Common myeloid progenitor, CD34-positive (primary cell): ENCODE results near the gene CCDC124.
"Not testable (repeated sequence)": the region's sequence is repeated elsewhere in the genome, so short reads cannot be mapped to it uniquely, and the experiment has no call there.

Experiments used
- CTCF ChIA-PET: fragments of 350-600 bp; sonication (Branson Sonifier 250); formaldehyde crosslinking; loops from one replicate; lab custom pipeline; 2021; ENCODE audit warnings: antibody characterized with exemption; lab: Charles Lee
- POLR2A ChIA-PET: fragments of 350-600 bp; sonication (Branson Sonifier 250); formaldehyde crosslinking; loops from one replicate; lab custom pipeline; 2021; ENCODE audit warnings: antibody characterized with exemption; lab: Charles Lee
- DNase-seq, 3 donors: peaks; one replicate each; pipeline versions ENCODE4 v3.0.0 to v3.0.0-alpha.2; 2013
- H3K27ac ChIP-seq, 2 experiments: 1 replicate in 1 of 2; 2 replicates in 1 of 2; pipeline ENCODE4 v1.7.0; 2013; ENCODE audit warnings: inconsistent platforms in 2 of 2, low read length in 2 of 2, mild to moderate bottlenecking in 2 of 2, low read depth in 1 of 2, moderate library complexity in 1 of 2; ENCODE audit not compliant: severe bottlenecking in 2 of 2, insufficient read depth in 1 of 2, poor library complexity in 1 of 2
- H3K27me3 ChIP-seq, 5 experiments: replicated peaks in 2 of 5; 1 replicate in 3 of 5; 2 replicates in 2 of 5; pipeline versions ENCODE4 v1.6.1 to v1.7.0; 2013; ENCODE audit warnings: low read length in 4 of 5, mild to moderate bottlenecking in 2 of 5, moderate library complexity in 2 of 5, inconsistent platforms in 1 of 5; ENCODE audit not compliant: insufficient read depth in 5 of 5, control insufficient read depth in 4 of 5
- H3K36me3 ChIP-seq, 4 experiments: 1 replicate in 2 of 4; 2 replicates in 2 of 4; pipeline versions ENCODE4 v1.6.1 to v1.7.0; 2013; ENCODE audit warnings: low read length in 3 of 4, control low read depth in 1 of 4, mild to moderate bottlenecking in 1 of 4; ENCODE audit not compliant: control insufficient read depth in 4 of 4, insufficient read depth in 4 of 4
- H3K4me1 ChIP-seq, 4 experiments: 1 replicate in 3 of 4; 2 replicates in 1 of 4; pipeline versions ENCODE4 v1.6.1 to v1.7.1; 2013; ENCODE audit warnings: low read length in 3 of 4, mild to moderate bottlenecking in 3 of 4, control low read depth in 1 of 4, inconsistent platforms in 1 of 4, moderate library complexity in 1 of 4; ENCODE audit not compliant: control insufficient read depth in 4 of 4, insufficient read depth in 4 of 4; ENCODE audit errors: control extremely low read depth in 1 of 4
- H3K4me3 ChIP-seq, 7 experiments: 1 replicate in 4 of 7; 2 replicates in 3 of 7; pipeline versions ENCODE4 v1.5.1 to v1.7.0; 2013; ENCODE audit warnings: mild to moderate bottlenecking in 7 of 7, low read length in 6 of 7, moderate library complexity in 6 of 7, inconsistent platforms in 2 of 7, low read depth in 2 of 7, control low read depth in 1 of 7; ENCODE audit not compliant: insufficient read depth in 4 of 7, control insufficient read depth in 1 of 7; ENCODE audit errors: extremely low read depth in 1 of 7
- H3K9me3 ChIP-seq, 5 experiments: 1 replicate in 4 of 5; 2 replicates in 1 of 5; pipeline versions ENCODE4 v1.6.1 to v1.7.1; 2013; ENCODE audit warnings: low read length in 4 of 5, mild to moderate bottlenecking in 2 of 5, inconsistent platforms in 1 of 5, low read depth in 1 of 5, moderate library complexity in 1 of 5; ENCODE audit not compliant: control insufficient read depth in 4 of 5, insufficient read depth in 2 of 5; ENCODE audit errors: control extremely low read depth in 1 of 5
- WGBS: methylation state at CpG from one replicate; pipeline ENCODE4 v1.1.5; 2013; ENCODE audit not compliant: insufficient coverage; 5-methylcytosine and 5-hydroxymethylcytosine counted together

The CCDC124 gene

DNA sequence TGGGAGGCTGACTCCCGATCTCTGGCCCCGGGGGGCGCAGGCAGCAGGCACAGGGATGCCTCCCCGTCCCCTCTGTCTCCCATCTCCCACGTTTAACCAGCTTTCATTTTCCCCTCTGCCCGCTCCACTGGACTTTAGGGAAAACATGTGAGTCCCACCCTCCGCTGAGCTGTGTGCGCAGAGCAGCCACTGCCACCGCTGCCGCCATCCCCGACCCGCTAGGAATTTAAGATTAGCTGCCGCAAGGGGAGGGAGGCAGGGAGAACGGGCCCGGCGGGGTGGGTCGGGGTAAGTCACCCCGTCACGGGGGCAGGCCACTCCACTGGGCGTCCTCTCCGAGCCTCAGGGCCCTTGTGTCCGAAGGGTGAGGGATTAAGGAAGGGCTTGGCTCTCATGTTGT, 49.6 kb downstream of the CCDC124 start:
- no peak overlapping the region for H3K27ac ChIP-seq
- no peak overlapping the region for H3K4me3 ChIP-seq
- H3K4me1 ChIP-seq, result peaks cover 0 to 11% (median 3%) of the 10 kb centered on the region in 4 experiments
- no peak for DNase-seq
- H3K36me3 ChIP-seq, result no peaks in the 10 kb centered on the region
- CTCF ChIA-PET, result interaction anchor here (1.2 to 1.8 kb wide), 4 partner anchors 11 to 37 kb away, joined by 4 to 6 read pairs (median 4); no protein-coding TSS in a partner anchor
- POLR2A ChIA-PET, result no interaction called here
- 97% methylated on average over 18 of the region's 22 CpGs for WGBS
- no peaks in the 10 kb centered on the region for H3K27me3 ChIP-seq
- H3K9me3 ChIP-seq, result no peaks in the 10 kb centered on the region

DNA sequence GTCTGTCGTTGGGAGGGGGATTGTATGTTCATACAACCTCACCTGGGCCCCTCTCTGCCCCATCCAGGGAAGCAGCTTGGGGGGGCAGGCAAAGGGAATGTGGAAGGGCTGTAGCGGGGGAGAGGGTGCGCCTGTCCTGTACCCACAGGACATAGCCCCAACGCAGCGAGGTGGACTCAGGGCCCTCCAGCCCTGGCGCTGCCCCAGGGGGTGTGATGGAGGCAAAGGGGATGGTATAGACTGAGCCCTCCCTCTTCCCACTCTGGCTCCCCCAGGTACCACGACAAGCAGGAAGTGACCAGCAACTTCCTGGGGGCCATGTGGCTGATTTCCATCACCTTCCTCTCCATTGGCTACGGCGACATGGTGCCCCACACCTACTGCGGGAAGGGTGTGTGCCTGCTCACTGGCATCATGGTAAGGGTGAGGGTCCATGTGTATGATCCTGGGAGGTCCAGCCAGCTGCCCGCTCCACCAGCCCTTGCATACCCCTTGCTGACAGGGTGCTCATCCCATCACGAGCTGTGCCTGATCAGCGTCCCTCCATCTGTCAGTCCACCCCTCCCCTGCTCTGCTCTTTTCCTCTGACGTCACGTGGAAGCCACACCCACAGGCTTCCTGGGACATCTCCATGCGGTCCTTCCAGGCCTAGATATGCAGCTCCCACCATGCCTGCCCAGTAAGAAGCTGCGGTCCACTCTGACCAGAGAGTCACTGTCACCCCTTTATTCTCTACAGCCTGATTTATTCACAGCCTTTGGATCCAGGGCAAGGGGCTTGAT, 52.4 kb downstream of the CCDC124 start:
- WGBS, result 81% methylated on average over 9 of the region's 17 CpGs
- Histone ChIP-seq H3K4me3 (no peak overlapping the region), H3K9me3 (no peaks in the 10 kb centered on the region), H3K4me1 (peaks cover 0 to 5% (median 1%) of the 10 kb centered on the region in 4 experiments), H3K27me3 (no peaks in the 10 kb centered on the region), H3K36me3 (no peaks in the 10 kb centered on the region), H3K27ac (no peak overlapping the region)
- POLR2A ChIA-PET, result no interaction called here
- CTCF ChIA-PET, result interaction anchor here (0.8 to 1.3 kb wide), 2 partner anchors 16 to 47 kb away, joined by 3 to 4 read pairs; no protein-coding TSS in a partner anchor
- no peak for DNase-seq

DNA sequence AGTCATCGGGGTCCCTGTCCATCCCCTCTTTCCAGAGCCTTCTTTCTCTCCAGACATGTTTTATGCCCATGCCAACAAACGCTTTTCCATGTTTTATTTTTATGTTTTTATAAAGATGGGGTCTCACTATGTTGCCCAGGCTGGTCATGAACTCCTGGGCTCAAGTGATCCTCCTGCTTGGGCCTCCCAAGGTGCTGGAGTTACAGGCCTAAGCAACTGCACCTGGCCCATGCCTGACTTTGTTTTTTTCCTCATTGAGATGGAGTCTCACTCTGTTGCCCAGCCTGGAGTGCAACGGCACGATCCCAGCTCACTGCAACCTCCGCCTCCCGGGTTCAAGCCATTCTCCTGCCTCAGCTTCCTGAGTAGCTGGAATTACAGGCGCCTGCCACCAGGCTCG, 53.8 kb downstream of the CCDC124 start:
- CTCF ChIA-PET, H3K4me3 ChIP-seq, H3K27me3 ChIP-seq, H3K27ac ChIP-seq, H3K4me1 ChIP-seq, H3K9me3 ChIP-seq, DNase-seq, POLR2A ChIA-PET, H3K36me3 ChIP-seq: not testable (repeated sequence)
- 96% methylated on average over 7 of the region's 8 CpGs for WGBS

GRCh38 chr19:17988161-17988560, 55.3 kb downstream of the CCDC124 start:
- Histone ChIP-seq H3K9me3 (no peaks in the 10 kb centered on the region), H3K36me3 (no peaks in the 10 kb centered on the region), H3K27me3 (no peaks in the 10 kb centered on the region), H3K4me3 (no peak overlapping the region), H3K27ac (no peak overlapping the region), H3K4me1 (no peaks in the 10 kb centered on the region)
- DNase-seq, result no peak
- ChIA-PET POLR2A (no interaction called here), CTCF (interaction anchor here (0.8 to 1.8 kb wide), 2 partner anchors 9 to 50 kb away, joined by 3 to 8 read pairs; no protein-coding TSS in a partner anchor)
- WGBS, result 97% methylated on average over 12 of the region's 13 CpGs

DNA sequence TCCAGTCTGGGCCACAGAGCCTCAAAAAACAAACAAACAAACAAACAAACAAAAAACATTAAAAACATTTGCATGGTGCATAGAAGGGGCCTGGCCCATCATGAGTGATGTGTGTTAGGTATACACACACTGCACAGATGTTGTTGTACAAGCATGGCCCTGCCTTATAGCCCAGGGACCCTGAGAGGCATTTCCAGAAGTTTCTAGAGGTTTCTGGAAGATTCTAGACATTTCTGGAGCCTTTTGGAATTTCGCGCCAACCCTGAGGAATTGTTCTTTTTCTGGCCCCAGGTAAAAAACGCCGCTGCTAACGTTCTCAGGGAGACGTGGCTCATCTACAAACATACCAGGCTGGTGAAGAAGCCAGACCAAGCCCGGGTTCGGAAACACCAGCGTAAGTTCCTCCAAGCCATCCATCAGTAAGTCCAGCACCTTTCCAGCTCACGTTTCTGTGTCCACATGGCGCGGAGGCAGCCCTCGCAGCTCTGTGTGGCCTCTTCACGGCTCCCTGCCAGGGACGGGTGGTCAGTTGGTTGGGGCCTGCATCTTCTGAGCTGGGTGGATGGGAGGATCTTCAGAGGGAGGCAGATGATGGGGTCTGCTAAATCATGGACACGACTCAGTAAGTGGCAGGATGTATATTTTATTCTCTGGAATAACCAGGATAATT, 56.7 kb downstream of the CCDC124 start:
- ChIA-PET CTCF (interaction anchor here (0.6 to 1.8 kb wide), 4 partner anchors 8 to 298 kb away, joined by 3 to 8 read pairs (median 5); no protein-coding TSS in a partner anchor), POLR2A (no interaction called here)
- 95% methylated on average over 14 of the region's 16 CpGs for WGBS

DNA sequence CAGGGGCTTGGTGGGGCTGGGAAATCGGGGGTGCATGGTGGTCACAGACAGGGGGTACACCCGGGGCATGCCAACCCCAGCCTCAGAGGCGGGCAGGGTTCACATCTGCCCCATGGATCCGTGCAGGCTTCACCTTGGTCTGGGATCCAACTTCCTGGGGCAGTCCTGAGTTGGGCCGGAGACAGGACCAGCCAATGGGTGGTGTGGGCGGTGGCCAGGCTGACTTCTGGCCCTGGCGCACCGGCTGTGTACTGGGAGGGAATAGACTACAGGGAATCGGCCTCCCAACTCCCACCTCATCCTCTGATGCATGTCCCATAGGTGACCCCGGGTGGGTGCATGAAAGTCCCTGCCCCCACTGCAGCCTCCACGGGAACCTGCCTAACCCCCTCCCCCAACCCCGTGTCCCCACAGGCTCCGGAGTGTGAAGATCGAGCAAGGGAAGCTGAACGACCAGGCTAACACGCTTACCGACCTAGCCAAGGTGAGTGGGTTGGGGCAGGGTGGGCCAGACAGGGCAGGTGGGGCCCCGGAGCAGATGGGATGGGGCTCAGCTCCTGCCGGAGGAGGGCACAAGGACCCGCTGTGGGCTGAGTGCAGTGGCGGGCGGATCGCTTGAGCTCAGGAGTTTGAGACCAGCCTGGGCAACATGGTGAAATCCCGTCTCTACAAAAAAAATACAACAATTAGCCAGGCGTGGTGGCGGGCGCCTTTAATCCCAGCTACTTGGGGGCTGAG, 60.4 kb downstream of the CCDC124 start:
- no peak for DNase-seq
- ChIA-PET CTCF (interaction anchor here (6.1 to 8.7 kb wide), 2 partner anchors 48 to 57 kb away, joined by 86 to 209 read pairs; partner anchors contain the start of gene CCDC124), POLR2A (no interaction called here)
- Histone ChIP-seq H3K27me3 (no peaks in the 10 kb centered on the region), H3K4me3 (no peak overlapping the region), H3K27ac (no peak overlapping the region), H3K4me1 (peaks cover 0 to 4% (median 1%) of the 10 kb centered on the region in 4 experiments), H3K36me3 (no peaks in the 10 kb centered on the region), H3K9me3 (no peaks in the 10 kb centered on the region)
- 98% methylated on average over 17 of the region's 27 CpGs for WGBS

More for the DNA sequence above, 56.7 kb downstream of the CCDC124 start:
- H3K4me3 ChIP-seq, result no peak overlapping the region
- H3K27ac ChIP-seq, result no peak overlapping the region
- H3K9me3 ChIP-seq, result no peaks in the 10 kb centered on the region
- no peaks in the 10 kb centered on the region for H3K36me3 ChIP-seq
- H3K4me1 ChIP-seq, result no peaks in the 10 kb centered on the region
- DNase-seq, result no peak
- no peaks in the 10 kb centered on the region for H3K27me3 ChIP-seq
